Panc1 (cell line): ENCODE measurements around the gene MYF5. TPM values are rescaled to one million over a fixed set of nuclear protein-coding genes. Genes with fewer than 3 reads are reported as not detected.

ENCODE experiments used
- ATAC-seq: fragments of 200-7000 bp; cut with Tn5 transposase; 2 replicates; pipeline ENCODE4 v1.9.1; 2020; ENCODE audit warnings: mild to moderate bottlenecking, moderate library complexity
- BruUV-seq: library from RNA; stranded (reverse); fragments of 400-500 nt; replicated peaks from 2 replicates; lab custom pipeline; 2021; lab: Mats Ljungman, UMichigan
- CTCF ChIA-PET: fragments of 300-600 bp; sonication (Branson Sonifier 250); formaldehyde crosslinking; loops from one replicate; lab custom pipeline; 2022; ENCODE audit warnings: antibody characterized with exemption; lab: Charles Lee
- POLR2A ChIA-PET: fragments of 300-600 bp; sonication (Branson Sonifier 250); formaldehyde crosslinking; loops from one replicate; lab custom pipeline; 2022; ENCODE audit warnings: antibody characterized with exemption; lab: Charles Lee
- DNase-seq: peaks from one replicate; pipeline ENCODE4 v3.0.0-alpha.2; 2010; ENCODE audit warnings: low read depth, low spot score
- H3K27ac ChIP-seq: 2 replicates; pipeline ENCODE4 v1.5.1; 2011; ENCODE audit warnings: mild to moderate bottlenecking, low read length, inconsistent platforms
- H3K27me3 ChIP-seq: fragments of 200-500 bp; sonication (Bioruptor generic); 2 replicates; pipeline ENCODE4 v1.6.0; 2014; ENCODE audit warnings: low read length, inconsistent platforms; ENCODE audit not compliant: control insufficient read depth, insufficient read depth
- H3K36me3 ChIP-seq: fragments of 200-500 bp; sonication (Bioruptor generic); 2 replicates; pipeline ENCODE4 v1.5.1; 2014; ENCODE audit warnings: inconsistent platforms, mild to moderate bottlenecking, low read length, moderate library complexity; ENCODE audit not compliant: control insufficient read depth, insufficient read depth
- H3K4me1 ChIP-seq: 2 replicates; pipeline ENCODE4 v1.5.1; 2011; ENCODE audit warnings: inconsistent platforms, mild to moderate bottlenecking, low read length, moderate library complexity; ENCODE audit not compliant: control insufficient read depth, insufficient read depth
- H3K4me3 ChIP-seq, 2 experiments: 2 replicates each; pipeline ENCODE4 v1.5.1; 2011 to 2012; ENCODE audit warnings: low read depth in 2 of 2, low read length in 2 of 2, mild to moderate bottlenecking in 2 of 2, inconsistent platforms in 1 of 2, moderate library complexity in 1 of 2
- H3K9me3 ChIP-seq: fragments of 200-500 bp; sonication (Bioruptor generic); 2 replicates; pipeline ENCODE4 v1.5.1; 2014; ENCODE audit warnings: low read depth, mild to moderate bottlenecking, inconsistent platforms, low read length, moderate library complexity; ENCODE audit not compliant: control insufficient read depth, insufficient read depth
- CTCF ChIP-seq: fragments of 450-650 bp; IDR thresholded peaks from 2 replicates; pipeline ENCODE4 v1.5.1; 2017; ENCODE audit warnings: mild to moderate bottlenecking
- POLR2AphosphoS5 ChIP-seq: IDR thresholded peaks from 2 replicates; pipeline ENCODE4 v1.6.1; 2012; ENCODE audit warnings: mild to moderate bottlenecking, low read depth, low read length, moderate library complexity
- REST ChIP-seq, 2 experiments: IDR thresholded peaks; 2 replicates each; pipeline ENCODE4 v1.6.1; 2011 to 2012; ENCODE audit warnings: low read depth in 2 of 2, control low read depth in 1 of 2, low read length in 1 of 2, mild to moderate bottlenecking in 1 of 2, moderate library complexity in 1 of 2; ENCODE audit not compliant: insufficient read depth in 1 of 2
- SIN3A ChIP-seq: IDR thresholded peaks from 2 replicates; pipeline ENCODE4 v1.6.1; 2012; ENCODE audit warnings: low read depth, mild to moderate bottlenecking, low read length, moderate library complexity, borderline replicate concordance; ENCODE audit not compliant: insufficient read depth
- TCF7L2 ChIP-seq: IDR thresholded peaks from 2 replicates; pipeline ENCODE4 v1.6.1; 2011; ENCODE audit warnings: mild to moderate bottlenecking, low read depth, low read length, inconsistent platforms
- in situ Hi-C: cut with HindIII; loops from 2 replicates; pipeline ENCODE4 v1.10.0; 2016; ENCODE audit warnings: low sequenced_read_pairs, low pct_unique_long_range_greater_than_20kb
- intact Hi-C: fragments of 100-400 bp; cut with micrococcal nuclease; formaldehyde crosslinking; loops from one replicate; pipeline ENCODE4 v1.10.0; 2022; ENCODE audit not compliant: unreplicated experiment
- total RNA-seq: library from RNA; stranded (reverse); gene quantifications from one replicate; pipeline ENCODE4 v1.2.1, GENCODE V29; 2021; ENCODE audit not compliant: unreplicated experiment

The MYF5 gene
- total RNA-seq, 1 experiment from 2014 or later: not detected

- in situ Hi-C loops: no loop called here
- Histone ChIP-seq H3K36me3 (no peaks in the 10 kb centered on the region), H3K4me3 (no peak overlapping the region), H3K27me3 (no peaks in the 10 kb centered on the region), H3K4me1 (no peaks in the 10 kb centered on the region), H3K27ac (no peak overlapping the region), H3K9me3 (no peaks in the 10 kb centered on the region)
- CTCF ChIA-PET: no interaction called here
- POLR2A ChIA-PET: interaction anchor here (0.7 kb wide), 1 partner anchor 195 kb away, joined by 3 read pairs; no protein-coding TSS in a partner anchor
- no TSS peak for BruUV-seq
- ATAC-seq (no peak), DNase-seq (no peak)
- intact Hi-C loops: no loop called here
- TF ChIP-seq POLR2AphosphoS5 (no peak), REST (IDR thresholded peaks at IDR 0.05; ENCODE audit: insufficient read depth in 1 of 2, low read depth in 2 of 2, low read length in 1 of 2) (no peak), TCF7L2 (no peak), CTCF (no peak), SIN3A (no peak)
These were observed 19.3 kb upstream of the MYF5 start for GRCh38 chr12:80697270-80697887.

GRCh38 chr12:80698256-80698655 lies 18.5 kb upstream of the MYF5 start:
- ATAC-seq (no peak), DNase-seq (no peak)
- Histone ChIP-seq H3K9me3 (no peaks in the 10 kb centered on the region), H3K27ac (no peak overlapping the region), H3K27me3 (no peaks in the 10 kb centered on the region), H3K36me3 (no peaks in the 10 kb centered on the region), H3K4me1 (no peaks in the 10 kb centered on the region), H3K4me3 (no peak overlapping the region)
- POLR2A ChIA-PET: interaction anchor here (0.7 kb wide), 1 partner anchor 196 kb away, joined by 3 read pairs; no protein-coding TSS in a partner anchor
- no peak for TF ChIP-seq TCF7L2
- no peak for TF ChIP-seq POLR2AphosphoS5
- no peak for TF ChIP-seq SIN3A
- no peak for TF ChIP-seq CTCF
- TF ChIP-seq REST (IDR thresholded peaks at IDR 0.05; ENCODE audit: insufficient read depth in 1 of 2, low read depth in 2 of 2, low read length in 1 of 2): no peak
- intact Hi-C loops: no loop called here
- no TSS peak for BruUV-seq
- in situ Hi-C loops: no loop called here
- CTCF ChIA-PET: no interaction called here
